HL-60/S4 treated with retinoic acid at 250 ng/mL for 4 days and 3 days (cell line): Measurements from ENCODE around the gene ARMH1.
"Not testable (repeated sequence)": the region's sequence is repeated elsewhere in the genome, so short reads cannot be mapped to it uniquely, and the experiment has no call there.

ENCODE experiments used
- in situ Hi-C: fragments of 300-500 bp; cut with MboI; formaldehyde crosslinking; loops from 2 replicates; pipeline ENCODE4 v1.7.0; 2022; ENCODE audit warnings: low sequenced_read_pairs

ARMH1 gene

DNA sequence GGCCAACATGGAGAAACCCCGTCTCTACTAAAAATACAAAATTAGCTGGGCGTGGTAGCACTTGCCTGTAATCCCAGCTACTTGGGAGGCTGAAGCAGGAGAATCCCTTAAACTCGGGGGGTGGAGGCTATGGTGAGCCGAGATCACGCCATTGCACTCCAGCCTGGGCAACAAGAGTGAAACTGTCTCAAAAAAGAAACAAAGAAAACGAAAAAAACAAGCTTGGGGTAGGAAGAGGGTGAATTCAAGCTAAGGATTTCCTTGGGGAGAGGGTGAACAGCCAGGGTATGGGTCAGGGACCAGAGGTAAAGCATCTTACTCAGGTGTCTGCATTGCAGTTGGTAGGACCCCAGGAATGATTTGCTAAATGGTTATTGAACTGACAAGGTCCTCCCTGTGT lies 91.9 kb downstream of the ARMH1 start:
- in situ Hi-C loops = not testable (repeated sequence)
